Transverse colon (tissue), 4 donors: Measurements from ENCODE around the gene NOXO1. TPM values are rescaled to one million over a fixed set of nuclear protein-coding genes. Genes with fewer than 3 reads are reported as not detected.

Source experiments
- DNase-seq: peaks from one replicate; pipeline ENCODE4 v3.0.0-alpha.2; 2019
- H3K27ac ChIP-seq, 4 donors: fragments of 200-600 bp; sonication (generic); 2 replicates each; pipeline ENCODE4 v1.5.1; 2016 to 2018; ENCODE audit warnings: inconsistent platforms in 4 of 4
- H3K27me3 ChIP-seq: fragments of 200-600 bp; sonication (generic); 2 replicates; pipeline ENCODE4 v1.5.1; 2017; ENCODE audit warnings: inconsistent platforms
- H3K36me3 ChIP-seq, 4 donors: fragments of 200-600 bp; sonication (generic); 2 replicates each; pipeline ENCODE4 v1.5.1; 2017 to 2019; ENCODE audit warnings: inconsistent platforms in 4 of 4
- H3K4me1 ChIP-seq, 4 donors: fragments of 200-600 bp; sonication (generic); 2 replicates each; pipeline ENCODE4 v1.5.1; 2017 to 2020; ENCODE audit warnings: inconsistent platforms in 4 of 4
- H3K4me3 ChIP-seq, 4 donors: fragments of 200-600 bp; sonication (generic); 1 replicate in 1 of 4; 2 replicates in 3 of 4; pipeline versions ENCODE4 v1.5.1 to v1.6.1; 2017 to 2019; ENCODE audit warnings: inconsistent platforms in 4 of 4
- H3K9me3 ChIP-seq, 2 donors: fragments of 200-600 bp; sonication (generic); 2 replicates each; pipeline ENCODE4 v1.5.1; 2017 to 2019; ENCODE audit warnings: inconsistent platforms in 2 of 2
- CTCF ChIP-seq, 5 experiments: fragments of 200-600 bp in 3 of 5; fragments of 450-650 bp in 2 of 5; sonication (generic) in 3 of 5; IDR thresholded peaks; 1 replicate in 2 of 5; 2 replicates in 3 of 5; pipeline ENCODE4 v1.5.1; 2016 to 2017; ENCODE audit warnings: antibody characterized with exemption in 5 of 5, inconsistent platforms in 3 of 5, mild to moderate bottlenecking in 2 of 5, moderate library complexity in 1 of 5
- EP300 ChIP-seq: sonication (generic); formaldehyde crosslinking; IDR thresholded peaks from one replicate; pipeline ENCODE4 v1.6.1; 2017; ENCODE audit warnings: antibody characterized with exemption, low read depth
- POLR2A ChIP-seq: fragments of 450-650 bp; IDR thresholded peaks from one replicate; pipeline ENCODE4 v1.6.1; 2016; ENCODE audit warnings: antibody characterized with exemption, mild to moderate bottlenecking, moderate library complexity
- POLR2AphosphoS5 ChIP-seq, 3 donors: sonication (generic); formaldehyde crosslinking; IDR thresholded peaks; one replicate each; pipeline ENCODE4 v1.6.1; 2016; ENCODE audit warnings: antibody characterized with exemption in 3 of 3
- WGBS, 2 donors: methylation state at CpG; one replicate each; pipeline ENCODE4 v1.1.5; 2018; ENCODE audit warnings: low coverage in 1 of 2; 5-methylcytosine and 5-hydroxymethylcytosine counted together
- in situ Hi-C, 4 donors: fragments of 200-750 bp; cut with MboI; loops; one replicate each; pipeline versions ENCODE4 v1.15.0 to v1.15.1; 2017; ENCODE audit warnings: low sequenced_read_pairs in 3 of 4, low pct_ligation_motif_present in 1 of 4, low pct_unique_long_range_greater_than_20kb in 1 of 4
- intact Hi-C: fragments of 100-400 bp; cut with DNase I; formaldehyde crosslinking; loops from one replicate; pipeline ENCODE4 v1.15.1; 2023; ENCODE audit warnings: low total_unique reads
- total RNA-seq, 4 donors: library from RNA; depleted of rRNA; stranded (reverse); fragments of >200 nt; gene quantifications; one replicate each; pipeline ENCODE4 v1.1.0, GENCODE V29; 2016

The NOXO1 gene
- total RNA-seq, 4 donors from 2014 or later, result 4.2 to 29.8 (median 19.4) TPM

GRCh38 chr16:1945559-1946391, 35.5 kb downstream of the NOXO1 start:
- no peaks in the 10 kb centered on the region for H3K27me3 ChIP-seq
- no peak for TF ChIP-seq POLR2AphosphoS5 (IDR thresholded peaks at IDR 0.05)
- no peak for TF ChIP-seq EP300
- no peak for TF ChIP-seq POLR2A
- no peak for TF ChIP-seq CTCF (IDR thresholded peaks at IDR 0.05)
- H3K4me1 ChIP-seq, result peaks cover 15 to 27% (median 23%) of the 10 kb centered on the region in 4 donors
- no peaks in the 10 kb centered on the region for H3K36me3 ChIP-seq
- no peak overlapping the region for H3K4me3 ChIP-seq
- no peaks in the 10 kb centered on the region for H3K9me3 ChIP-seq
- WGBS, 2 donors, result 80 to 82% methylated on average over 11 to 19 of the region's 19 CpGs
- no peak for DNase-seq
- intact Hi-C loops (no loop called here), in situ Hi-C loops (no loop called here)
- no peak overlapping the region for H3K27ac ChIP-seq

GRCh38 chr16:1944612-1945199, 36.6 kb downstream of the NOXO1 start:
- intact Hi-C loops (no loop called here), in situ Hi-C loops (no loop called here)
- no peak for DNase-seq
- Histone ChIP-seq H3K36me3 (no peaks in the 10 kb centered on the region), H3K9me3 (no peaks in the 10 kb centered on the region), H3K4me1 (peaks cover 15 to 36% (median 32%) of the 10 kb centered on the region in 4 donors), H3K4me3 (no peak overlapping the region), H3K27ac (no peak overlapping the region), H3K27me3 (no peaks in the 10 kb centered on the region)
- 91 to 100% methylated on average over 3 to 21 of the region's 21 CpGs for WGBS, 2 donors
- TF ChIP-seq POLR2A, result no peak
- no peak for TF ChIP-seq EP300
- TF ChIP-seq CTCF (IDR thresholded peaks at IDR 0.05), result no peak
- TF ChIP-seq POLR2AphosphoS5 (IDR thresholded peaks at IDR 0.05), result no peak

DNA sequence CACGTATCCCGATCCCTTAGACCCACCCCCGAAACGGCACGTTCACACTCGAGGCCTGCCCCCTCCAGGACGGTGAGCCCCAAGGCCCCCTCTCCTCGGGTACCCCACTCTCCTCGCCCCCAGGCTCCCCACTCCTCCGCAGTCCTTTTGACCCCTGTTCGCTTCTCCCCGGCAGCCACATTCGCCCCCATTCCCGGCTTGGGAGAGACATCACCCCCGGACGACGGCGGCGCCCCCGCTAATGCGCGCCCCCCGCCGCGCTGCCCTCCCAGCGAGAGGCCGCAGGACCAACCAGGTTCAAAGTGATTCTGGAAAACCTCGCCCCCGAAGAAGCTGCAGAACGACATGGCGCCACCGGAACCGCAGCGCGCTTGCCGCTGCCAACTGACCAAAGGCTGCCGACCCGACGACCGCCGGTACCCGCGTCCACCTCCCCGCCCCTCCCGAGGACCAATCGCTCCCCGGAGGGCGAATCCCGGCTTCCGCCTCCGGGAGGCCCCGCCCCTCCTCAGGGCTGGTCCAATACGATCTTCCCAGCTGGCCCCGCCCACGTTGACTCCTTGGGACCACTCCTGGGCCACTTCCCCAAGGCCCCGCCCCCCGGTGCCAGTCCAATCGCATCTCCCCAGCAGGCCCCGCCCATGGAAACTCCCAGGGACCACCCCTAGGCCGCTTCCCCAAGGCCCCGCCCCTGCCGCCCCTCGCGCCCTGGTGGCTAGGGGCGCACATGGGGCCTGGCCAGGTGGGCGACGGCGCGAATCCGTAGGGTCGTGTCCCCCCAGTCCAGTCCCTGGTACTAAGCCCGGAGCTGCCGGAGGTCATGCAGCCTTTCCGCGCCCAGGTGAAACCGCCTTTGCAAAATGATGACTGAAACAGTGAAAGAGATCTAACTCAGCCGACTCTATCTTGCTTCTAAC, 38.2 kb downstream of the NOXO1 start, which contains the start of gene MSRB1:
MSRB1 (minus strand) TSS at position 390 of the 917 bp plus-strand sequence; CDS start at position 347, 43 bp downstream.
- peak; percentile 95 for TF ChIP-seq POLR2A
- peak; percentile 98 for TF ChIP-seq POLR2AphosphoS5 (IDR thresholded peaks at IDR 0.05)
- no peak for TF ChIP-seq EP300
- TF ChIP-seq CTCF (IDR thresholded peaks at IDR 0.05), result no peak
- in situ Hi-C loops (no loop called here), intact Hi-C loops (no loop called here)
- WGBS, 2 donors, result 1 to 20% methylated on average over 1 to 59 of the region's 77 CpGs
- H3K9me3 ChIP-seq, result no peaks in the 10 kb centered on the region
- H3K27ac ChIP-seq, result peak within 1 kb of the TSS; percentile 86 to 90 (median 88)
- DNase-seq, result peak; percentile 100
- H3K4me3 ChIP-seq, result peak within 1 kb of the TSS; percentile 58 to 93 (median 88)
- H3K4me1 ChIP-seq, result peaks cover 15 to 43% (median 35%) of the 10 kb centered on the region in 4 donors
- no peaks in the 10 kb centered on the region for H3K27me3 ChIP-seq
- H3K36me3 ChIP-seq, result peaks cover 0 to 12% (median 4%) of the 10 kb centered on the region in 4 donors
